Stomach (tissue), 4 donors: Measurements from ENCODE around the gene GPC5.

Experiments
- CTCF ChIP-seq, 7 experiments: fragments of 450-650 bp in 4 of 7; fragments of 200-600 bp in 3 of 7; sonication (generic) in 3 of 7; IDR thresholded peaks; one replicate each; pipeline ENCODE4 v1.5.1; 2016 to 2019; ENCODE audit warnings: antibody characterized with exemption in 7 of 7, control low read depth in 2 of 7, mild to moderate bottlenecking in 1 of 7
- EP300 ChIP-seq: sonication (generic); formaldehyde crosslinking; IDR thresholded peaks from one replicate; pipeline ENCODE4 v1.6.1; 2017; ENCODE audit warnings: antibody characterized with exemption

GRCh38 chr13:92103689-92104153 is 705.3 kb downstream of the GPC5 start:
- no peak for TF ChIP-seq CTCF (IDR thresholded peaks at IDR 0.05)
- TF ChIP-seq EP300: no peak
